ENCODE data around the gene NKAPD1.
"Not testable (repeated sequence)": the region's sequence is repeated elsewhere in the genome, so short reads cannot be mapped to it uniquely, and the experiment has no call there.

The NKAPD1 gene, protein sequence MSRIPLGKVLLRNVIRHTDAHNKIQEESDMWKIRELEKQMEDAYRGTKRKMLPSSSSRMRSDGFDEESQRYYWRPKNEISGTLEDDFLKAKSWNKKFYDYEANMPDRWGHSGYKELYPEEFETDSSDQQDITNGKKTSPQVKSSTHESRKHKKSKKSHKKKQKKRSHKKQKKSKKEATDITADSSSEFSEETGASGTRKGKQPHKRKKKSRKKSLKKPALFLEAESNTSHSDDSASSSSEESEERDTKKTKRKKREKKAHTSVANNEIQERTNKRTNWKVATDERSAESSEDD

GRCh38 chr11:112073941-112074811 is at the start of gene NKAPD1, which contains the start of gene PIH1D2:
NKAPD1 (plus strand) TSS chr11:112074299; CDS start chr11:112075575, 1,276 bp downstream.
PIH1D2 (minus strand) TSS chr11:112074017; CDS start chr11:112073174, 843 bp downstream.
- peak; percentile 66 for DNase-seq

DNA sequence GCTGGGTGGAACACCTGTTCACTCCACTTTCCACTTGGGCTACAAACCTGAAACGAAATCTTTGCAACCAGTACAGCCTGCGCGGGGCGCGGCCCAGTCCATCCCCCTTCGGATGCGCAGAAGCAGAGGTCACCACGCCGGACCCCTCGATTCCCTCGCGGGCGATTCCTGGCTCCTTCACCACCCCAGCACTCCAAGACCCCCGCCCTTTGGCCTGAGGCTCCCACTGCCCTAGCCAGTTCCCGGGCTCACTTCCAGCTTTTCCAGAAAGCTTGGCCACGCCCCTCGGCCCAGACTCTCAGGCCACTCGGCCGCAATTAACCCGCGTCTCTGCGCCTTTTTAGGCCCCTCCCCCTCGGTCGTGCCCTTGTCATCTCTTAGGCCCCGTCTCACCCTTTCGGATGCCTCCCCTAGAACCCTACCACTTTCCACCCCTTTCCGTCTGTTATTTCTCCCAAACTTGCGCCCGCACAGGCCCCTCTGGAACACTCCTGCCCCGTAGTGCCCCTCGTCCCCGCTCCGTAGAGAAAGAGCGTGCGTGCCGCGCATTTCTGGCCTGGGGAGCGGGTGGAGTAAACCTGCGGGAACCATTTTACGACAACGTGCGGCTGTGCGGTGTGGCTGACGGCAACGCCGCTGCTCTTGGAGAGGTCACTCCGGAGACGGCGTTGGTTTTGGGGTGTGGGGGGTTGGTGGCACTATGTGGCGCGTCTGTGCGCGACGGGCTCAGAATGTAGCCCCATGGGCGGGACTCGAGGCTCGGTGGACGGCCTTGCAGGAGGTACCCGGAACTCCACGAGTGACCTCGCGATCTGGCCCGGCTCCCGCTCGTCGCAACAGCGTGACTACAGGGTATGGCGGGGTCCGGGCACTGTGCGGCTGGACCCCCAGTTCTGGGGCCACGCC is 49.1 kb upstream of the NKAPD1 start, which contains the start of gene DLAT:
Gene DLAT (plus strand): TSS at position 636 of the 906 bp plus-strand sequence. CDS start 65 bp downstream, at position 701.
- peak; percentile 61 for DNase-seq

- no peak for DNase-seq
Observed at GRCh38 chr11:112025707-112026106, 48.4 kb upstream of the NKAPD1 start.

DNA sequence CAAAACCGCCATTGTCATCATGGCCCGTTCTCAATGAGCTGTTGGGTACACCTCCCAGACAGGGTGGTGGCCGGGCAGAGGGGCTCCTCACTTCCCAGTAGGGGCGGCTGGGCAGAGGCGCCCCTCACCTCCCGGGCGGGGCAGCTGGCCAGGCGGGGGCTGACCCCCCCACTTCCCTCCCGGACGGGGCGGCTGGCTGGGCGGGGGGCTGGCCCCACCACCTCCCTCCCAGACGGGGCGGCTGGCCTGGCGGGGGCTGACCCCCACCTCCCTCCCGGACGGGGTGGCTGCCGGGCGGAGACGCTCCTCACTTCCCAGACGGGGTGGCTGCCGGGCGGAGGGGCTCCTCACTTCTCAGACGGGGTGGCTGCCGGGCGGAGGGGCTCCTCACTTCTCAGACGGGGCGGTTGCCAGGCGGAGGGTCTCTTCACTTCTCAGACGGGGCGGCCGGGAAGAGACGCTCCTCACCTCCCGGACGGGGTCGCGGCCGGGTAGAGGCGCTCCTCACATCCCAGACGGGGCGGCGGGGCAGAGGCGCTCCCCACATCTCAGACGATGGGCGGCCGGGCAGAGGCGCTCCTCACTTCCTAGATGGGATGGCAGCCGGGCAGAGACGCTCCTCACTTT is 47.2 kb upstream of the NKAPD1 start:
- DNase-seq, result not testable (repeated sequence)

GRCh38 chr11:112029460-112029859 is 44.6 kb upstream of the NKAPD1 start:
- no peak for DNase-seq

GRCh38 chr11:112033902-112034301 is 40.2 kb upstream of the NKAPD1 start:
- DNase-seq, result no peak

DNA sequence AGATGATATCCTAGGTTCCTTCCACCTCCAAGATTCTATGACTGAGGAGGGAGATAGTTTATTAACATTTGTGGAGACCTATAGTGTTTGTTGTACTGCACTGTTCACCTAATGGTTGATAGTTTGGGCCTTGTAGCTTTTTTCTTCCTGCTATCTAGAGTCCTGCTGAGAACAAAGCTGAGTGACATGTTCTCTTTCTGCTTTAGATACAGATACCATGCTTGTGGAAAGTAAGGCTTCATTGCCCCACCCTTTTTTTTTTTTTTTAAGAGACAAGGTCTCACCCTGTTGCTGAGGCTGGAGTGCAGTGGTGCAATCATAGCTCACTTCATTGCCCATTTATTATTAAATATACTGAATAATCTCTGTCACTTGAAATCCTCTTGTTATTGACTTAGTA is 36.6 kb upstream of the NKAPD1 start:
- DNase-seq, result no peak

DNA sequence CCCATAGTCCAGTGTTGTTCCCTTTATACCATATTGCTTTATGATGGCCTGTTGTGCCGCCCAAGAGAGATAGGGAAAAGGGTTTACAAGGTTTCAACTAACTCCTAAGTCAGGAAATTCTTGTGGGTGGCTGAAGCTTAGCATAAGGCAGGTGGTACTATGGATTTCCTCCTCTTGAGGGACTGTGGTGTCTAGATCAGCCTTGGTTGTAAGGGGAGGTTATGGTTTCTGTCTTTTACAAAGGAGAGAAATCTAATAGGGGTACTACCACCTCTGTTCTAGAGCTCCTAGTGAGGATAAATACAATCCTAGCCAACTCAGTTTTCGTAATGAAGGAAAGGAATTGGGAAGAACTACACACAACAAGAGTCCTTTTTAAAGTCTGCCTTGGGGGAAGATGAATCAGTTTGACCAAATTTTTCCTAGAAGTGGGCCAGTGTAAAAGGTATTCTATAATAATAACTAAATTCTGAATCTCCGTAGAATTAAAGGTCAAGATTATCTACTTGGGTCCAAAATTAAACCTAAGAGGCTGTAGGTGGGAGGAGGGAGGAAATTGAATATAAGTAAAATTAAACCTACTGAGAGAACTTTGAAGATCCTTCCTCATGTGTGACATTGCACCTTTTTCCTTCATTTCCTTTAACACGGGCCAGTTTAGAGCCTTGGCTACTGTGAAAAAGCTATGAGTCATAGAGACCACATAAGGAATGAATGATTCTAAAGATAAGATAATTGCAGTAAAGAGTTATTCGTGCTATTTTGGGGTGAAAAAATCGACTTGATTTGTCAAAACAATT is 31.7 kb upstream of the NKAPD1 start:
- DNase-seq, result no peak

- DNase-seq, result no peak
Observed at GRCh38 chr11:112042961-112043304, 31.2 kb upstream of the NKAPD1 start.

- no peak for DNase-seq
Observed at GRCh38 chr11:112044961-112045360, 29.1 kb upstream of the NKAPD1 start.

GRCh38 chr11:112046647-112047046 is 27.5 kb upstream of the NKAPD1 start:
- DNase-seq, result not testable (repeated sequence)

GRCh38 chr11:112048256-112048655 is 25.8 kb upstream of the NKAPD1 start:
- not testable (repeated sequence) for DNase-seq

DNA sequence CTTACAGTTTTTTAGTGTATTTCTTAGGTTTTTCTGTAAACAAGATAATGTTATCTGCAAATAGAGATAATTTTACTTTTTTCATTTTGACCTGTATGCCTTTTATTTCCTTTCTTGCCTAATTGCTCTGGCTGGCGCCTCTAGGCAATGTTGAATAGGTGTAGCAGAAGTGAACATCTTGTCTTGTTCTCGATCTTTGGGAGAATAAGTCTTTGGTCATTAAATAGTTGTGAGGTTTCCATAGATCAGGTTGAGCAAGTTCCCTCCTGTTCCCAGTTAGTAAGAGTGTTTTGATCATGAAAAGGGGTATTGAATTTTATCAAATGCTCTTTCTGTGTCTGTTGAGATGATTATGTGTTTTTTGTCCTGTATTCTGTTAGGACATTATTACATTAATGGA is 24.3 kb upstream of the NKAPD1 start:
- DNase-seq, result no peak

GRCh38 chr11:112050721-112051120 is 23.4 kb upstream of the NKAPD1 start:
- DNase-seq, result no peak

DNA sequence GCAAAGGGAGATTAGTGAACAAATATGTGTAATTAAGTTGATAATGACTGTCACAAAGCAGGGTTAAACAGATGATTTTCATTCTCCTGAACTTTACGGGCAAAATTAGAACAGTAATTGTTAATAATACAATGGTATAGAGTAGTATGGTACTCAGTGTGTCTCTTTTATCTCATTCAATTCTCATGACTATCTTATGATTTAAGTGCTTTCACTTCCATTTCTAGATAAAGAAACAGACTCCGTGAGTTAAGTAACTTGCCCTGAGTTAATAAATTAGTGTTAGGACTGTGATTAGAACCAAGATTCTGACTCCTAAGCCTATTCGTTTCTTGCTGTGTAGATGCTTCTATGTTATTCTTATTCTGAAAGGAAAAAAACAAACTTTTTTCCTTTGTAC is 22.3 kb upstream of the NKAPD1 start:
- no peak for DNase-seq

GRCh38 chr11:112057170-112057569 is 16.9 kb upstream of the NKAPD1 start:
- no peak for DNase-seq

GRCh38 chr11:112058103-112058502 is 16.0 kb upstream of the NKAPD1 start:
- no peak for DNase-seq

DNA sequence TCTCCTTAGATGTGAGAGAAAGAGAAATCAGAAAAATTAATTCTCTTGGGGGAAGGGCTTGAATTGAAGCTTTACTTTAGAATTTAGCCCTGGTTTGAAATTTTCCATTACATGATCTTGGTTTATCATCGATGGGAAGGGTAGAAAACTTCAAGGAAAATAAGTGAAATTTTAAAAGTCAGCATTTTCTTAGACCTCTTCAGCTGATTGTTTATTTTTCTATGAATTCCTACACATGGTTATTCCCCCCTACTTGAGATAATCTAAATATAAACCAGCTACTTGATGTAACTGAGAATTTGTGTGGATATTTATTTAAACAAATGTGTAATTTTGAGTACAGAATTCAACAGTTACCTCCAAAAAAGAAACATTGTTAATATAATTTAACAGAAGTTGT is 11.2 kb upstream of the NKAPD1 start:
- no peak for DNase-seq

DNA sequence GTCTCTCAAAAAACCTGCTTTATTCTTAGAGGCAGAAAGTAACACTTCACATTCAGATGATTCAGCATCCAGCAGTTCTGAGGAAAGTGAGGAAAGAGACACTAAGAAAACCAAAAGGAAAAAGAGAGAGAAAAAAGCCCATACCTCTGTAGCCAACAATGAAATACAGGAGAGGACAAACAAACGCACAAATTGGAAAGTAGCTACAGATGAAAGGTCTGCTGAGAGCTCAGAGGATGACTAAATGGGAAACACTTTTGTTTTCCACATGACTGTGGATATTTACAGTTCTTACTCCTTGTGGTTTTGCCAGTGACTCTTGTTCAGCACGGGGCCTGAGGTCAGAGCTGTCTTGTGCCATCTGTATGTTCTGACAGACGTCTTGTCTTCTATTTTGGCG is 8.6 kb downstream of the NKAPD1 start:
- no peak for DNase-seq

GRCh38 chr11:112085822-112086421 is 11.8 kb downstream of the NKAPD1 start:
- no peak for DNase-seq

Data from T1000 (cell line).